ENCODE data around the gene RNF180. TPM values are rescaled to one million over a fixed set of nuclear protein-coding genes. Genes with fewer than 3 reads are reported as not detected.

The RNF180 gene
- total RNA-seq, 1 donor from 2014 or later = 7.8 TPM

DNA sequence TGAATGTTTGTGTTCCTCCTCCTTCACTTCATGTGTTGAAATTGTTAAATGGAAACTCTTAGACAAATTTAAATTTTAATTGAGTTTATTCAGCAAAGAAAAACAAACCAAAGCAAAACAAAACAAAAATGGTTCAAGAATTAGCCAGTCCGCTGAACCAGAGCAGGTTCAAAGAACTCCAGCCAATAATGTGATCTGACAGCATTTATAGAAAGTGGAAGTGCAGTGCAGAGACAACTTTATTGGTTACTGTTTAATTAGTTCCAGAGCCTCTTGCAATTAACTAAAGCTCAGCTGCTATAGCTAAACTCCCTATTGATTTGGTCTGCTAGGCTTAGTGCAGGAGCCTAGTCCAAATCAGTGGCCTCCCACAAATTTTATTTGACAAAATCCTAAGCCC lies 132.9 kb downstream of the RNF180 start:
- Mint-ChIP-seq H3K4me1 (ENCODE audit: unreplicated experiment) (no peaks in the 10 kb centered on the region), H3K27ac (ENCODE audit: unreplicated experiment) (no peak overlapping the region), H3K9me3 (ENCODE audit: unreplicated experiment) (no peaks in the 10 kb centered on the region), H3K27me3 (ENCODE audit: unreplicated experiment) (no peaks in the 10 kb centered on the region), H3K4me3 (ENCODE audit: unreplicated experiment) (no peak overlapping the region), H3K36me3 (ENCODE audit: low read depth, unreplicated experiment) (no peaks in the 10 kb centered on the region)
- no peak for DNase-seq (ENCODE audit: low spot score)
- no peak for TF ChIP-seq CTCF (IDR thresholded peaks at IDR 0.05; ENCODE audit: unreplicated experiment)

DNA sequence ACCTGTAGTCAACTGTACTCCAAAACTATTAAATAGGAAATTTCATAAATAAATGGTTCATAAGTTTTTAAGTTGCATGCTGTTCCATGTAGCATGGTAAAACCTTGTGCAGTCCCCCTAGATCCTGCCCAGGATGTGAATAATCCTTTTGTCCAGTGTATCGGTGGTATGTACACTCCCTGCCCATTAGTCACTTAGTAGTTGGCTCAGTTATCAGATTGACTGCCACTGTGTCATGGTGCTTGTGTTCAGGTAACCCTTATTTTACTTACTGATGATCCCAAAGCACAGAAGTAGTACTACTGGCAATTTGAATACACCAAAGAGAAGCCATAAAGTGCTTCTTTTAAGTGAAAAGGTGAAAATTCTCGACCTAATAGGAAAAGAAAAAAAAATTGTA lies 134.2 kb downstream of the RNF180 start:
- no peaks in the 10 kb centered on the region for H3K27me3 Mint-ChIP-seq (ENCODE audit: unreplicated experiment)

GRCh38 chr5:64301566-64301965 lies 135.9 kb downstream of the RNF180 start:
- H3K27me3 Mint-ChIP-seq (ENCODE audit: unreplicated experiment) = no peaks in the 10 kb centered on the region
- H3K36me3 Mint-ChIP-seq (ENCODE audit: low read depth, unreplicated experiment) = no peaks in the 10 kb centered on the region
- no peaks in the 10 kb centered on the region for H3K9me3 Mint-ChIP-seq (ENCODE audit: unreplicated experiment)
- no peak for TF ChIP-seq CTCF (IDR thresholded peaks at IDR 0.05; ENCODE audit: unreplicated experiment)
- no peak for DNase-seq (ENCODE audit: low spot score)
- H3K4me1 Mint-ChIP-seq (ENCODE audit: unreplicated experiment) = no peaks in the 10 kb centered on the region
- no peak overlapping the region for H3K4me3 Mint-ChIP-seq (ENCODE audit: unreplicated experiment)
- H3K27ac Mint-ChIP-seq (ENCODE audit: unreplicated experiment) = no peak overlapping the region

More for the DNA sequence above, 134.2 kb downstream of the RNF180 start:
- no peak for DNase-seq (ENCODE audit: low spot score)
- no peak overlapping the region for H3K4me3 Mint-ChIP-seq (ENCODE audit: unreplicated experiment)
- H3K27ac Mint-ChIP-seq (ENCODE audit: unreplicated experiment) = no peak overlapping the region
- H3K4me1 Mint-ChIP-seq (ENCODE audit: unreplicated experiment) = no peaks in the 10 kb centered on the region
- no peaks in the 10 kb centered on the region for H3K36me3 Mint-ChIP-seq (ENCODE audit: low read depth, unreplicated experiment)
- H3K9me3 Mint-ChIP-seq (ENCODE audit: unreplicated experiment) = no peaks in the 10 kb centered on the region
- no peak for TF ChIP-seq CTCF (IDR thresholded peaks at IDR 0.05; ENCODE audit: unreplicated experiment)

DNA sequence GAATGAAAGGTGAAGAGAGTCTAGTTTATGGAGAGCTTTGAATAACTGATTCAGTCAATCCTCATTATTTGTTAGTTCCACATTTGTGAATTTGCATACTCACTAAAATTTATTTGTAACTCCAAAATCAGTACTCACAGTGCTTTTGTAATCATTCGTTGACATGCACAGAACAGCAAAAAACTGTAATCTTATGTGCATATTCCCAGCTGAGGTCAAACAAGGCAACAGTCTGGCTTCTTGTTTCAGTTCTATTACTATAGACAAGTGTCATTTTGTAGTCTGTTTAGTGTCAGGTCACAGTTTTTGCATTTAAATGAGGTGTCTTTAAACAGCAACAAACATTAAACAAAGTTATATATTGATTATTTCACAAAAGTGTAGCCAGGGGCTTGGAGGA lies 142.5 kb downstream of the RNF180 start:
- H3K27me3 Mint-ChIP-seq (ENCODE audit: unreplicated experiment) = no peaks in the 10 kb centered on the region
- no peaks in the 10 kb centered on the region for H3K36me3 Mint-ChIP-seq (ENCODE audit: low read depth, unreplicated experiment)
- H3K4me3 Mint-ChIP-seq (ENCODE audit: unreplicated experiment) = no peak overlapping the region
- DNase-seq (ENCODE audit: low spot score) = no peak
- H3K4me1 Mint-ChIP-seq (ENCODE audit: unreplicated experiment) = peaks cover 7% of the 10 kb centered on the region
- H3K9me3 Mint-ChIP-seq (ENCODE audit: unreplicated experiment) = no peaks in the 10 kb centered on the region
- no peak for TF ChIP-seq CTCF (IDR thresholded peaks at IDR 0.05; ENCODE audit: unreplicated experiment)
- H3K27ac Mint-ChIP-seq (ENCODE audit: unreplicated experiment) = no peak overlapping the region

- DNase-seq (ENCODE audit: low spot score) = no peak
- no peak overlapping the region for H3K27ac Mint-ChIP-seq (ENCODE audit: unreplicated experiment)
- TF ChIP-seq CTCF (IDR thresholded peaks at IDR 0.05; ENCODE audit: unreplicated experiment) = no peak
- no peak overlapping the region for H3K4me3 Mint-ChIP-seq (ENCODE audit: unreplicated experiment)
- no peaks in the 10 kb centered on the region for H3K36me3 Mint-ChIP-seq (ENCODE audit: low read depth, unreplicated experiment)
- H3K9me3 Mint-ChIP-seq (ENCODE audit: unreplicated experiment) = no peaks in the 10 kb centered on the region
- no peaks in the 10 kb centered on the region for H3K27me3 Mint-ChIP-seq (ENCODE audit: unreplicated experiment)
- peaks cover 7% of the 10 kb centered on the region for H3K4me1 Mint-ChIP-seq (ENCODE audit: unreplicated experiment)
These were observed 146.8 kb downstream of the RNF180 start for GRCh38 chr5:64312491-64312890.

Measured in endothelial cell (in vitro differentiated cells).